ENCODE measurements around the gene KIF3B. TPM values are rescaled to one million over a fixed set of nuclear protein-coding genes. Genes with fewer than 3 reads are reported as not detected.

Gene KIF3B
- total RNA-seq, 1 experiment from 2014 or later: 31.5 TPM

- ChIA-PET RAD21 (ENCODE audit: low non-redundant PET in 1 of 2, low total read pairs in 2 of 2, uncharacterized antibody in 2 of 2, unreplicated experiment in 2 of 2) (no interaction called here), CTCF (no interaction called here), POLR2A (no interaction called here)
- no peaks in the 10 kb centered on the region for H4K20me1 ChIP-seq (ENCODE audit: insufficient read depth)
- peaks cover 6 to 17% of the 10 kb centered on the region in 2 experiments; a peak in 3 of 4 replicates for H3K36me3 ChIP-seq (ENCODE audit: control insufficient read depth in 1 of 2, insufficient read depth in 2 of 2, low read length in 2 of 2)
- H3K27ac ChIP-seq (ENCODE audit: low read depth, low read length): no peak overlapping the region
- no TSS peak for BruUV-seq (replicated peaks)
- no peak overlapping the region for H3K9ac ChIP-seq (ENCODE audit: low read length)
- H3K4me2 ChIP-seq (ENCODE audit: low read length): no peak overlapping the region
- H3K79me2 ChIP-seq (ENCODE audit: insufficient read depth, low read length): no peaks in the 10 kb centered on the region
- H3K27me3 ChIP-seq (ENCODE audit: insufficient read depth, low read length): no peaks in the 10 kb centered on the region
- no peak overlapping the region for H2AFZ ChIP-seq (ENCODE audit: low read depth, low read length, poor library complexity, severe bottlenecking)
- intact Hi-C loops (cut with micrococcal nuclease): no loop called here
- ATAC-seq: no peak
- no peaks in the 10 kb centered on the region for H3K9me3 ChIP-seq (ENCODE audit: control insufficient read depth in 1 of 2, insufficient read depth in 1 of 2, low read depth in 1 of 2, low read length in 2 of 2)
- H3K9me2 ChIP-seq (ENCODE audit: insufficient read depth): no peaks in the 10 kb centered on the region
- no peak overlapping the region for H3K4me3 ChIP-seq (replicated peaks in 1 of 2; ENCODE audit: low read depth in 1 of 2, low read length in 2 of 2)
- H3K4me1 ChIP-seq (ENCODE audit: control insufficient read depth in 1 of 2, insufficient read depth in 2 of 2, low read length in 2 of 2): peaks cover 0 to 5% of the 10 kb centered on the region in 2 experiments; a peak in 1 of 4 replicates
- TF ChIP-seq ATF3 (IDR thresholded peaks at IDR 0.05) (no peak), ELF1 (IDR thresholded peaks at IDR 0.05; ENCODE audit: borderline replicate concordance, low read depth) (no peak), ZFX (IDR thresholded peaks at IDR 0.05) (no peak), CTCF (IDR thresholded peaks at IDR 0.05 in 2 of 3, conservative IDR thresholded peaks at IDR 0.05 in 1 of 3; ENCODE audit: borderline replicate concordance in 1 of 3, insufficient read depth in 1 of 3, low read depth in 2 of 3, low read length in 2 of 3) (no peak), EZH2 (IDR thresholded peaks at IDR 0.05) (no peak), EGR1 (IDR thresholded peaks at IDR 0.05; ENCODE audit: low read depth) (no peak), ZNF274 (IDR thresholded peaks at IDR 0.05; ENCODE audit: low read depth, low read length) (no peak), REST (IDR thresholded peaks at IDR 0.05; ENCODE audit: low read depth) (no peak), JUND (IDR thresholded peaks at IDR 0.05) (no peak), ZBTB33 (IDR thresholded peaks at IDR 0.05; ENCODE audit: extremely low read depth, insufficient replicate concordance, low read length) (no peak), POLR2A (IDR thresholded peaks at IDR 0.05; ENCODE audit: borderline replicate concordance, extremely low read depth, insufficient read depth, insufficient read length) (no peak), SRF (IDR thresholded peaks at IDR 0.05; ENCODE audit: low read depth) (no peak), POLR2AphosphoS5 (IDR thresholded peaks at IDR 0.05; ENCODE audit: low read depth, low read length) (no peak), EZH2phosphoT487 (IDR thresholded peaks at IDR 0.05; ENCODE audit: borderline replicate concordance) (no peak)
- DNase-seq (ENCODE audit: low read depth, low spot score): no peak
Observed at GRCh38 chr20:32312718-32313424, 35.4 kb downstream of the KIF3B start.

Data from HCT116 (cell line).